GM19099 (cell line): ENCODE results near the gene SCNN1A.

Experiments used
- POLR2A ChIP-seq: IDR thresholded peaks from 3 replicates; pipeline ENCODE4 v1.6.1; 2011; ENCODE audit warnings: low read depth; ENCODE audit not compliant: insufficient read length; ENCODE audit errors: extremely low read depth

Gene SCNN1A

DNA sequence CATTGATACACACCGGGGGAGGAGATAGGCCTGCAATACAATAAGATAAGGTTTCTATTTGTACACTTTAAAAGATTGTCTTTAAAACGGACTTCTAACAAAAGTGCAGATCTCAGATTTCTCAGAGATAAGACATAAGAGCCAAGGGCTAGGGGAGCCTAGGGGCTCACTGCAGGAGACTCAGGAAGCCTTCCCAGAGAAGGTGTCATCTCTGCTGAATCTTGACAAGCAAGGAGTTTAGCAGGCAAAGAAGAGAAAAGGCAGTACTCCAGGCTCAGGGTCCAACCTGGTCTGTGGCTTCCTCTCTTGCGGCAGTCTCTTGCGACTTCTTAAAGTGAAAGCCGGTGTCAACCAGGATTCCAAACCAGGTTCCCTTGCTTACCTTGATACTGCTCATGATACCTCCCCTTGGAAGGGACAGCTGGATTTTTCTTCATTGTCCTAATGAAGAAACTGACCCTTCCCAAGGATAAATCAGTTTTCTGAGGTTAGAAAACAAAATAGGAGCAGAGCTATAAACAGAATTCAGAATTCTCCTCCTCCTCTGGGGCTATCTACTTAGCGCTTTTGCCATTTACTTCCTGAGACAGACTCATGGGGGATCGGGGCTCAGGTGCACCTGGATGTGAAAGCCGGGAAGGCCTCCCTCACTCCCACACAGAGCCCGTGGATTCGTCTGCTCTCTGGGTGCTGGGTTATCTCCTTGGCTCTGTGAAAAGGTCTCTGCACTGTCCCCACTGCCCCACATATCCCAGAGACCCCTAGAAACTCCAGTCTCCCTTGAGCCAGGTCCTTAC is 1.7 kb upstream of the SCNN1A start:
- no peak for TF ChIP-seq POLR2A

DNA sequence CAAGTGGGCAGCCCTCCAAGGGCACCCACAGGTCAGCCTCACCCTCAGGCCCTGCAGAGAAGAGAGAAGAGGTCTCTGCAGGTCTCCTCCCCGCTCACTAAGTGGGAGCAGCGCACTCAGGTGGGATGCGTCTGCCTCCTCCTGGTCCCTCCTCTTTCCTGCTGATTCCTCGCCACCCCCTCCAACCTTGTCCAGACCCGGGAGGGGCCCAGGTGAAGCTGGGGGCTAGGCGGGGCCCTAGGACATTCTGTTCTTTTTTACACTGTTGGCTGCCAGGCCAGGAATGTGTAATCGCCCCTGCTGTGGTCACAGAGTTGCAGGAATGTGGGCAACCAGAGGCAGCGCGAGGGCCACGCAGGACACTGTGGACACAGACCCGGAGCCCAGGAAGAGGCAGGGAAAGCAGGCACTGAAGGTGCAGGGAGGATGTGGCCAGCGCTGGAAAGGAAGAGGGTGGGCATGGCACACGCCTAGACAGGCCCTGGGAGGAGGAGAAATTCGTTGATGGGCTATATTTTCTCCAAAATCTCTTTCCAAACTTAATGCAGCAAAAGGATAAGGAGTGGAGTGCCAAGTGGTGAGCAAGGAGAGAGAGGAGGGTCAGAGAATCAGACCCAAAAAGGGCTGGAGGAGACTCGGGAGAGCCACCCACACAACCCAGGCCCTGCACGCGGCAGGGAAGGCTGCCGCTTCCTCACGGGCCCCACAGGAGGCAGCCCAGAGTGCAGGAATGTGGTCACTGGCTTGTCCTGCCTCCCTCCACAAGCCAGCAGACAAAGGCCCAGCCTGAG is 911 bp upstream of the SCNN1A start:
- TF ChIP-seq POLR2A, result no peak

DNA sequence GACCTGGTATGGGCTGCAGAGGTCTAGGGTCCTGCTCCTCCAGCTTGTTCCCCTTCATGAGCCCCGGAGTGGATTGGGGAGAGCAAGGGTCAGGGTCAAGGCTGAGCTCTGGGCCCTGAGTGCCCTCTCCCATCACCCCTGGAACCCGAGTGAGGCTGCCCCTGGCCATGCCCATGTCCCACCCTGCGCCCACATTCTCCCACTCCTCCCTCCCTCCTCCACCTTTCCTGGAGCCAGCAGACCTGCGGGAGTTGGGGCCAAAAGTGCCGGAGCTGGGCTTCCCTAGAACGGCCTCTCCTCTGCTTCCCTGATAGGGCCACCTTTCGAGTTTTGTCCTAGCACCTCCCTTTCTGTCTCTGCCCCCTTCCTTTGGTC is 590 bp downstream of the SCNN1A start:
- no peak for TF ChIP-seq POLR2A

DNA sequence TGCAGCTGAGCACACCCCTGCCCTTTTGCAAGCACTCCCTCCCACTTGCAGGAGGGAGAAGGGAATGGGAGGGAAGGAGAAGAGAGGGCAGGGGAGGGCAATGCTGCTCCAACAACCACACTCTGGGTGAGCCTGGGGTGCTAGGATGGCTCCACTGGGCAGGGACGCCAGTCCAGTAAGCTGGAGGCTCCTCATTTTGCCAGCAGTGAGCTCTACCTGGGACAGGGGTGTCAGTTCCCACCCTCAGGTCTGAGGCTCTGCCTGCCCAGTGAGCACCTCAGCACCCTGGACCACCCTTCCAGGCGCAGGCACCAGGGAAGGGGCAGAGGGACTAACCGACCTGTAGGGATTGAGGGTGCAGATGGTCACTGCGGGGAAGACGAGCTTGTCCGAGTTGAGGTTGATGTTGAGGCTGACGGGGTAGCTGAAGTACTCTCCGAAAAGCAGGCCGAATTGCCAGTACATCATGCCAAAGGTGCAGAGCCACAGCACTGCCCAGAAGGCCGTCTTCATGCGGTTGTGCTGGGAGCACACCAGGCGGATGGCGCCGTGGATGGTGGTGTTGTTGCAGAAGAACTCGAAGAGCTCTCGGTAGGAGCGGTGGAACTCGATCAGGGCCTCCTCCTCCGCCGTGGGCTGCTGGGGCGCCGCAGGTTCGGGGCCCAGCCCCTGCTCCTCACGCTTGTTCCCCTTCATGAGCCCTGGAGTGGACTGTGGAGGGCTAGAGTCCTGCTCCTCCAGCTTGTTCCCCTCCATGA is 1.2 kb downstream of the SCNN1A start:
- no peak for TF ChIP-seq POLR2A

DNA sequence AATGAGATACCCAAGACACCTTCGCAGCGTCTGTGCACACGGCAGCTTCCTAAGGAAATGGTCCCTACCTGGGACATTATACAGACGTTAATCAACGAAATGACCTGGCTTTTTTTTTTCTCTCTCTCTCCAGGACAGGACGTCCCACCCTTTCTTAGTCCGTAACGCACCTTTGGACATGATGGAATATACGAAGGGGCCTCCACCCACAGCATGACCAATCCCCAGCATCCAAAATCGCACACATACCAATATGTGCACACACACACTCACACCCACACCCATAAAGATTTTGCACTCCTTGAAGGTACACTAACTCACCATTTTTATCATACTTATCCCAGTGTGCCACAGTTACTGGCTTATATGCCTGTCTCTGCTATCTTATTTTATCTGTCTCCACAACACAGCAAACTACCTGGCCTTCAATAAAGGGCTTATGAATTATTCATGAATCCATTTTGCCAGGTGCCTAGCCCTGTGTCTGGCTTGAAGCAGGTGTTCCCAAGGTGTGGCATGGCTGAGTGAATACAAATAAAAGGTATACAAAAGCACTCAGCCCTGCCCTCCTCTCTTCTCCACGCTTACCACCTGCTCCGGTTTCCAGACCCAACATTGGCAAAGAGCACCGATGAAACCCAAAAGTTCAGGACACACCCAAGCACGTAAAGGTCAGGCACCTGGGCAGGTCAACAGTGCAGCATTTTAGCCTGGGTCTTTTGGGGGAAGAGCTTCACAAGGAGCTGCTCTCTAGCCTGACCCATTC is 2.2 kb downstream of the SCNN1A start:
- TF ChIP-seq POLR2A, result no peak

DNA sequence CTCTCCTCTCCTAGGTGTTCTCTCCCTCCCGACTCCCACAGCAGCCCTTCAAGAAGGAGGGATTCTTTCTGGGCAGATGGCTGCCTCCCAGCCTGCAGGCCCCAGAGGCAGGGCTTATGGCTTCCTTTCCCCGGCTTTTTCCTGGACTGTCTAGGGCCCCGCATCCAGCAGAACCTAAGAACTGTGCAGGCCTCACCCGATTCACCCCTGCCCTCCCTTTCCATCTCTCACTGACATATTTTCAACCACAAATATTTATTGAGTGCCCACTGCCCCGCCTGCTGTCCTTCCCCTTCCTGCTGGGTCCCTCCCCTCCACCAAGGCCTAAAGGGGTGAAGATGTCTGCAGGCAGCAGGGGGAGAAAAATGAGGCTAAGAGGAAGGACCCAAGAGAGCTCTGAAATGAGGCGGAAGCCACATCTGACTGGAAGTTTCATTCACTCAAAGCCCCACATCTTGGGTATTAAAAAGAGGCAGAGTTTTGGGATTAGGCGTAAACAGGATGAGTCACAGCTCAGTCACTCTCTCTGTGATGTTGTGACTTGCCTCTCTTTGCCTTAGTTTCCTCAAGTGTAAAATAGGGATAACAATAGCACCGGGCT is 2.9 kb downstream of the SCNN1A start:
- TF ChIP-seq POLR2A, result no peak

DNA sequence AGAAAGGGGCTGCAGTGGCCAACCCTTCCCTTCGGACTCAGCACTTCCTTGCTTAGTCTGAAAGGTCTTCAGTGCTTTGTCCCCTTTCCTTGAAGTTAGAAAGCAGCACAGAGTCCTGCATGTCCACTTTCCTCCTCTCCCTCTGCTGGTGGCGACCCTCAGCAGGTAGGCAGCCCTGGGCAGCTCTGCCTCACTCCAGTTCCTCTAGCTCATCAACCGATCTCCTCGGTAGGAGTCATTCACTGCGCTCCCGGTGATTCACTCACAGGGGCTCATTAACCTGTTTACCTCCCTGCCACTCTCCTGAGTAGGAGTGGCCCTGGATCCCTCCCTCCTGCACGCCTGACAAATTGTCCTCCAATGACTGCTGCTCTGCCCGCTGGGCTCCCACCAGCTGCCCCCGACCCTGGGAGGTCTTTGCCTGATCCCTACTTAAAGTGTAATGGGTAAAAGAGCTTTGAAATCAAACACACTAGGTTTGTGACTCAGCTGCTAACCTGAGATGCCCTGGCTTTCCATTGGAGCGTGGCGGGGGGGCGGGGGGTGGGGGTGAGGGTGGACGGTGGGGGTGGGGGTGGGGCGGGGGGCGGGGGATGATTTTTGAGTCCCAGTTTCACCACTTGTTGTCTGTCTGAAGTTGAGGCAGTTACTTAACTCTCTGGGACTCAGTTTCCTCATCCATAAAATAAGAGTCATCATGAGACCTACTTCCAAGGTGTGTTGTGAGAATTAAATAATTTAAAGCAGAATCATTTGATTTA is 4.2 kb downstream of the SCNN1A start:
- TF ChIP-seq POLR2A, result no peak

DNA sequence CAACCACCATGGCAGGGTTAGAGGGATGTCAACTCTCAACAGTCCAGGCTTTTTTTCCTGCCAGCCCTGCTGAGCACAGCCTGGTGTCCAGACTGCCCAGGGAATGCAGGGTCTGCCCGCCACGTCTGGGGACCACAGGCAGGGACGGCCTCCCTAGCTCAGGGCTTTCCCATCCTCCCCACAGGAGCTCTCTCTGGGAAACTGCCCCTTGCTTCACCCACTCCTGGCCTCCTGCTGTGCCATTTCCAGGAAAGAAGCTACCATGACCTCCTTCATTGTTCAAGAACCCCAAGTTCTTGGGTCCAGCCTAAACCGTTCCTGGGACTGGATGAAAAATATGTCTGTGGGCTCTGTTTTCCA is 4.8 kb downstream of the SCNN1A start:
- TF ChIP-seq POLR2A, result no peak

DNA sequence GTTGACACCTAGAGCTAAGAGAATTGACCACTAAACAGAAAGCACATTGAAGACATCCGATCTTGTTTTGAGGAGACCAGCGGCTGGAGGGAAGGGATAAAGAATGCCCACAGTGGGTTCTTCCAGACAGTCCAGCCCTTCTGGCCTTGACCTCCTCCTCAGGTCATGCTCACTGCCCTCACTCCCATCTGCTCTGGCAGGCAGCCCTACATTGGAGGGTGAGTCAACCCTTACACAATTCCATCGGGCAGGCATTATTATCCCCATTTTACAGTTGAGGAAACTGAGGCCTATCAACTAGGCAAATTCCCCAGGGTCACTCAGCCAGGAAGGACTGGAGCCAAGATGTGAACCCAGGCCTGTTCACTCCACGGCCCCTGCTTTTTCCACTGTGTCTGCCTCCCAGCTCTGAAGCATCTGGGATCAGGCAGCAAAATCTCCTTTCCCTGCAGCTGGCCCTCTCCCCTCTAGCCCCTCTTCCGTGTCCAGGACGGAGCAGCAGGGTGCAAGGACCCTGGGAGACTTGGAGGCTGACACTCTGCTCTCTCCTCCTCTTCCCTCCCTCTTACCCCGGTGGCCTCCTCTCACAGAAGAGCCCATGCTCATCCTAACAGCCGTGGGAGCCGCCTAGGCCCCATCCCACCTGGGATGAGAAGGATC is 5.3 kb downstream of the SCNN1A start:
- TF ChIP-seq POLR2A, result no peak

DNA sequence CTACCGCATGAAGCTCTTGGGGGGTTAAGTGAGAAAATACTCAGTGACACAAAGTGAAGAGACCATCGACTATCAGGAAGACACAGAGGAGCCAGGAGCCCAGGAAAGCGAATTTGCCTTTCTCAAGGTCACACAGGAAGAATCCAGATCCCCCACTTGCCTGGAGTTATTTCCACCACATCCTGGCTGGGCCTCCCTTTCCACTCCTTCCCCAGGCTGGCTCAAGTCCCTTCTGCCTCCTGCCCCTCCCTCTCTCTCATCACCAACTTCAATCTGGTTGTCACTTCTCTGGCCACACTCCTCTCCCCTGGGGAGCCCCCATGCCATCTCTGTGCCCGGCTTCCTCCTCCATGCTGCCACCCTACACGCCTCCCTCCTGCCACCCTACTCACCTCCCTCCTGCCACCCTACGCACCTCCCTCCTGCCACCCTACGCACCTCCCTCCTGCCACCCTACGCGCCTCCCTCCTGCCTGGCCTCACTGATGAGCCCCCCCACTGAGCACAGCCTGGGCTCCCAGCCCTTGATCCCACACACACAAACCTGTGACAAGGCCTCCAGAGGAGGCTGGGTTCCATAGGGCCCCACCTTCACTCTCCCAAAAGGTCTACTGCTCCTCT is 6.3 kb downstream of the SCNN1A start:
- TF ChIP-seq POLR2A, result no peak

DNA sequence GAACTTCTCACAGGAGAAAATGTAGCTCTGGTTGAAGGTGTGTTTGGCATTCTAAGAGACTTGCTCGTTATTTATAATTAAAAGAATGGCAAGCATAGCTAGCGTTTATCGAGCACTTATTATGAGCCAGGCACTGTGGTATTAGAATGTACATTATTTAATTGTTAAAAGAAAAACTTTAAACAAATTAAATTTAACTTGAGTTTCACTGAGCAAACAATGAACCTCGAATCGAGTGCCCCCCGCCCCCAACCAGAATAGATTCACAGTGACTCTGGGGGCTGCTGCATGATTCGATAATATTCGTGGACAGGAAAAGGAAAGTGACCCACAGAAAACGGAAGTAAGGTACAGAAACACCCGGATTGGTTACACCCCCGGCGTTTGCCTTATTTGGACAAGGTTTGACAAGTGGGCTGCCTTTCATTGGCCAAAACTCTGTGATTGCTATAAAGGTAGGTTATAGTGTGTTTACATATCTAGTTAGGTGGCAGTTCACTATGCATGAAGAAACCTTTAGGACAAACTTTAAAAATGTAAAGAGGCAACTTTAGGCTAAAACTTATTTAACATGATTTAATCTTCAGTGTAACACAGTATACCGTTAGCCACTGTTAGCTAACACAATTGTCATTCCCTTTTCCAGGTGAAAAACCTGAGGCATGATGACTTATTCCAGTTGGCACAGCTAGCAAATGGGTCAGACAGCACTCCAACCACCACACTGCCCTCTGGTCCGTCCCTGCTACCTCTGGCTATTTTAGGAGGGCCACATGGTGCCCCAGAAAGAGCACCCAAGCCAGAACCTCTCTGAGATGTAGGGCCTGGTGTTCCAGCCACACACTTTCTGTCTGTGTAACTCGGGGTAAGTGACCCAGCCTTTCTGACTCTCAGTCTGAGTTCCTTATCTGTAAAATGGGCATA is 7.1 kb downstream of the SCNN1A start:
- no peak for TF ChIP-seq POLR2A
